ENCODE measurements around the gene TSC1. TPM values are rescaled to one million over a fixed set of nuclear protein-coding genes. Genes with fewer than 3 reads are reported as not detected.

The TSC1 gene
- total and polyA plus RNA-seq, 12 donors, result 29.4 to 87.7 (median 43.9) TPM

DNA sequence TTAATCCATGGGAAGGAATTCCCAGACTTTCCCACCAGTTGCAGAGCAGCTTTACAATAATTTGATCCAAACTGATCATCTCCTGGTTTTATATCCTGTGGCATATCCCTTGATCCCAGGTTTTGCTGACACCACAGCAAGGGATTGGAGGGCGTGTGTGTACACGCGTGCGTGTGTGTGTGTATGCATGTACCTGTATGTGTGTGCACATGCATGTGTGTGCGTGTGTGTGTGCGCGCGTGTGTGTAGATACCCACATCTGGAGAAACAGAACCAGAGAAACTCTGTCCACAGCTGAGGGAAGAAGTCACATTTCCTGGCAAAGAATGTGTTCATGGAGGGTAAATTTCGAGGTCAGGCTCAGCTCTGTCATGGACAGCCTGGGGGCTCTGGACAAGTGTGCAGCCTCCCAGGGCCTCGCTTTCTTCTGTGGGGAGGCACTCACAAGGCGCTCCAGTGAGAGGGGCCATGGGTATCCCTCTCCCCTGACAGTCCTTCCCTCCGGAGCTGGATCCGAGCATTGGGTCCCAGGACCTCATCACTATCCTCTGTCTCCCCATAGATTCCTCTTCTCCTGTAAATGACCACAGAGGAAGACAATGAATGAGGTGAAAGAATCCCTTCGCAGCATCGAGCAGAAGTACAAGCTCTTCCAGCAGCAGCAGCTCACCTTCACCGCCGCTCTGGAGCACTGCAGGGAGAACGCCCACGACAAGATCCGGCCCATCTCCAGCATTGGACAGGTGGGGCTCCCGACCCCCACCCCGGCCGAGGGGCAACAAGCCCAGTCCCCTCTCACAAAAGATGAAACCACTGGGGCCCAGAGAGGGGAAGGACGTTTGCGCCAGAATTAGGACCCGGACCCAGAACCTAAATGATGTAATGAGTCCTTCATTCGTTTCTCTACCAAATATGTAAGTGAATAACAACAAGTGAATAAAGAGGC, 60.8 kb downstream of the TSC1 start:
- no peak overlapping the region for H3K27ac ChIP-seq
- no peaks in the 10 kb centered on the region for H3K27me3 ChIP-seq
- H3K36me3 ChIP-seq (replicated peaks in 1 of 2), result no peaks in the 10 kb centered on the region
- no peak for DNase-seq
- TF ChIP-seq, protein P1, sequence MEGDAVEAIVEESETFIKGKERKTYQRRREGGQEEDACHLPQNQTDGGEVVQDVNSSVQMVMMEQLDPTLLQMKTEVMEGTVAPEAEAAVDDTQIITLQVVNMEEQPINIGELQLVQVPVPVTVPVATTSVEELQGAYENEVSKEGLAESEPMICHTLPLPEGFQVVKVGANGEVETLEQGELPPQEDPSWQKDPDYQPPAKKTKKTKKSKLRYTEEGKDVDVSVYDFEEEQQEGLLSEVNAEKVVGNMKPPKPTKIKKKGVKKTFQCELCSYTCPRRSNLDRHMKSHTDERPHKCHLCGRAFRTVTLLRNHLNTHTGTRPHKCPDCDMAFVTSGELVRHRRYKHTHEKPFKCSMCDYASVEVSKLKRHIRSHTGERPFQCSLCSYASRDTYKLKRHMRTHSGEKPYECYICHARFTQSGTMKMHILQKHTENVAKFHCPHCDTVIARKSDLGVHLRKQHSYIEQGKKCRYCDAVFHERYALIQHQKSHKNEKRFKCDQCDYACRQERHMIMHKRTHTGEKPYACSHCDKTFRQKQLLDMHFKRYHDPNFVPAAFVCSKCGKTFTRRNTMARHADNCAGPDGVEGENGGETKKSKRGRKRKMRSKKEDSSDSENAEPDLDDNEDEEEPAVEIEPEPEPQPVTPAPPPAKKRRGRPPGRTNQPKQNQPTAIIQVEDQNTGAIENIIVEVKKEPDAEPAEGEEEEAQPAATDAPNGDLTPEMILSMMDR (IDR thresholded peaks at IDR 0.05), result no peak
- no peak for TF ChIP-seq POLR2A (IDR thresholded peaks at IDR 0.05)
- 85 to 94% (median 92%) methylated on average over 19 to 27 of the region's 27 CpGs for WGBS, 4 donors
- H3K4me3 ChIP-seq, result no peak overlapping the region
- no peaks in the 10 kb centered on the region for H3K9me3 ChIP-seq (replicated peaks in 1 of 3)
- H3K4me1 ChIP-seq (replicated peaks in 1 of 2), result no peaks in the 10 kb centered on the region
- intact Hi-C loops (cut with DNase I), result no loop called here

DNA sequence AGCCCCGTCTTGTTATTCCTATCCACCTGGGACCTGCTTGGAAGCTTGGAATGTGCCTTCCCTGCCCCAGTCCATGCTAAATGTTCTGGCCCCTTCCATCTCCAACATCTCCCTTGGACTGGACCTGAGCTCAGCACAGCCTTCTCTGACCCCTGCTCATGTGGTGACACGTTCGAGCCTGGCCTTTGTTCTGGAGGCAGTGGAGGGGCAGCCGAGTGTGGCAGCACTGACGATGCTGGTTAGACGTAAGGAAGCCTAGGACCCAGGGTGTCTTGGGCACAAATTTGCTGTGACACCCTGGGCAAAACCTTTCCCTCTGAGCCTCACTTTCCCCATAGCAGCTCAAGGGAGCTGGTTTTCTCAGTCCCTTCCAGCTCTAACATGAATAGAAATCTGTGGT, 61.8 kb downstream of the TSC1 start:
- H3K4me1 ChIP-seq (replicated peaks in 1 of 2), result peaks cover 1 to 2% of the 10 kb centered on the region in 2 donors
- intact Hi-C loops (cut with DNase I), result no loop called here
- H3K27ac ChIP-seq, result no peak overlapping the region
- DNase-seq, result no peak
- H3K9me3 ChIP-seq (replicated peaks in 1 of 3), result no peaks in the 10 kb centered on the region
- no peaks in the 10 kb centered on the region for H3K27me3 ChIP-seq
- no peak for TF ChIP-seq POLR2A (IDR thresholded peaks at IDR 0.05)
- TF ChIP-seq, protein P1 (IDR thresholded peaks at IDR 0.05), result no peak
- 85 to 91% (median 86%) methylated on average over 5 to 6 of the region's 6 CpGs for WGBS, 4 donors
- no peaks in the 10 kb centered on the region for H3K36me3 ChIP-seq (replicated peaks in 1 of 2)
- no peak overlapping the region for H3K4me3 ChIP-seq

DNA sequence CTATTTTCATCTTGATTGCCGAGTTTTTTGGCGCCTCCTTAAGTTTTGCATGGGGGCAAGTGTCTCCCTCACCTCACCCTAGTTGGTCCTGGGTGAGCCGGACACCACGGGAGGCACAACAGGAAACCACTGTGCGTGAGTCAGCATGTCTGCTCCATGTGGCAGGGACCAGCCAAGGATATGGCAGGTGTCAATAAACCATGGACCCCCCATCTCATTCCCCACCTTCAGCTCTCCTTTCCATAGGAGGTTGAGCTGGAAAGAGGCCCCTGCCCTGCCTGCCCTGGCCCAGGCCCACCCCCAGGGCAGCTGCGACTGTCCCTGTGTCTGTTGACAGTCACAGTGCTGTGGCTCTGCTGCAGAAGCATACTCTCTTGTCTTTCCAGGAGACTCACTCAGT, 62.6 kb downstream of the TSC1 start:
- no peaks in the 10 kb centered on the region for H3K36me3 ChIP-seq (replicated peaks in 1 of 2)
- no peak overlapping the region for H3K27ac ChIP-seq
- 62 to 84% (median 73%) methylated on average over 5 to 6 of the region's 6 CpGs for WGBS, 4 donors
- H3K9me3 ChIP-seq (replicated peaks in 1 of 3), result no peaks in the 10 kb centered on the region
- intact Hi-C loops (cut with DNase I), result no loop called here
- peaks cover 4 to 8% of the 10 kb centered on the region in 2 donors for H3K4me1 ChIP-seq (replicated peaks in 1 of 2)
- no peaks in the 10 kb centered on the region for H3K27me3 ChIP-seq
- TF ChIP-seq, protein P1 (IDR thresholded peaks at IDR 0.05), result no peak
- TF ChIP-seq POLR2A (IDR thresholded peaks at IDR 0.05), result no peak
- H3K4me3 ChIP-seq, result no peak overlapping the region
- no peak for DNase-seq

DNA sequence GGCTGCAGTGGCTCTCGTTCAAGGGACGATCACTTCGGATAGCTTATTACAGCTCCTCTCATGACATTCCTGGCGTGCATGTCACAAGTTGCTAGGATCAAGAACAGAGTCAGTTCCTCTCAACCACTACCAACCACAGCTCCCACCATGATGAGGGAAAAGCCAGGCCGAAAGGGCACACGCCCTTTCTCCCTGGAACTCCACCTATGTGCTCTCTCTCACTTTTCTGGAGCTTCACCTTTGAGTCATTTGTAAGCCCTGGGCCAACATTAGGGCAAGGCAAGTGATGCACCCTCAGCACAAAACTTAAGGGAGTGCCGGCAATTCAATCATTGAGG, 64.1 kb downstream of the TSC1 start:
- no peak for DNase-seq
- Histone ChIP-seq H3K27me3 (no peaks in the 10 kb centered on the region), H3K27ac (peak overlapping the region in 1 of 5 donors; percentile 71), H3K4me3 (no peak overlapping the region), H3K36me3 (replicated peaks in 1 of 2) (no peaks in the 10 kb centered on the region), H3K9me3 (replicated peaks in 1 of 3) (no peaks in the 10 kb centered on the region), H3K4me1 (replicated peaks in 1 of 2) (peaks cover 4 to 8% of the 10 kb centered on the region in 2 donors)
- WGBS, 4 donors, result 80 to 84% (median 80%) methylated on average over 7 of the region's 7 CpGs
- no peak for TF ChIP-seq POLR2A (IDR thresholded peaks at IDR 0.05)
- TF ChIP-seq, protein P1 (IDR thresholded peaks at IDR 0.05), result no peak
- intact Hi-C loops (cut with DNase I), result no loop called here
